DND-41 (cell line): Measurements from ENCODE around the gene EEIG1.

Experiments used
- ATAC-seq: fragments of 200-7000 bp; cut with Tn5 transposase; 3 replicates; pipeline ENCODE4 v1.9.1; 2021; ENCODE audit warnings: low read depth; ENCODE audit not compliant: insufficient read depth
- DNase-seq: peaks from one replicate; pipeline ENCODE4 v3.0.0-alpha.2; 2020
- H2AFZ ChIP-seq: 2 replicates; pipeline ENCODE4 v1.6.0; 2012; ENCODE audit warnings: low read depth, low read length
- H3K27ac ChIP-seq: 2 replicates; pipeline ENCODE4 v1.5.1; 2012; ENCODE audit warnings: low read length, inconsistent platforms
- H3K27me3 ChIP-seq: fragments of 200-600 bp; sonication (generic); 2 replicates; pipeline ENCODE4 v1.6.0; 2012; ENCODE audit warnings: low read length, mild to moderate bottlenecking, inconsistent platforms; ENCODE audit not compliant: insufficient read depth, poor library complexity
- H3K36me3 ChIP-seq: 2 replicates; pipeline ENCODE4 v1.5.1; 2012; ENCODE audit warnings: low read length, inconsistent platforms; ENCODE audit not compliant: insufficient read depth
- H3K4me1 ChIP-seq: 2 replicates; pipeline ENCODE4 v1.5.1; 2012; ENCODE audit warnings: mild to moderate bottlenecking, low read length; ENCODE audit not compliant: insufficient read depth
- H3K4me2 ChIP-seq: 2 replicates; pipeline ENCODE4 v1.6.0; 2012; ENCODE audit warnings: mild to moderate bottlenecking, moderate library complexity, low read length, inconsistent platforms; ENCODE audit not compliant: insufficient read depth
- H3K4me3 ChIP-seq, 2 experiments: fragments of 200-600 bp in 1 of 2; shearing (Covaris generic) in 1 of 2; 2 replicates each; pipeline ENCODE4 v1.5.1; 2012 to 2016; ENCODE audit warnings: inconsistent platforms in 2 of 2, low read length in 2 of 2, mild to moderate bottlenecking in 2 of 2, low read depth in 1 of 2, moderate library complexity in 1 of 2
- H3K79me2 ChIP-seq: 2 replicates; pipeline ENCODE4 v1.6.0; 2012; ENCODE audit warnings: low read length, inconsistent platforms; ENCODE audit not compliant: insufficient read depth
- H3K9ac ChIP-seq: 2 replicates; pipeline ENCODE4 v1.6.0; 2012; ENCODE audit warnings: low read depth, mild to moderate bottlenecking, inconsistent platforms, low read length, moderate library complexity
- H3K9me3 ChIP-seq: 2 replicates; pipeline ENCODE4 v1.5.1; 2012; ENCODE audit warnings: low read length, moderate library complexity, mild to moderate bottlenecking, inconsistent platforms; ENCODE audit not compliant: insufficient read depth, severe bottlenecking
- H4K20me1 ChIP-seq: 2 replicates; pipeline ENCODE4 v1.6.0; 2012; ENCODE audit warnings: low read length; ENCODE audit not compliant: insufficient read depth
- EZH2 ChIP-seq: IDR thresholded peaks from 3 replicates; pipeline ENCODE4 v1.6.1; 2012; ENCODE audit warnings: borderline replicate concordance, low read depth, mild to moderate bottlenecking, moderate library complexity, low read length, inconsistent platforms; ENCODE audit not compliant: severe bottlenecking
- TF ChIP-seq, protein P1 (sequence below): IDR thresholded peaks from 2 replicates; pipeline ENCODE4 v1.5.1; 2012; ENCODE audit warnings: borderline replicate concordance, low read length, moderate library complexity, mild to moderate bottlenecking; ENCODE audit not compliant: poor library complexity, severe bottlenecking; ENCODE audit errors: extremely low read depth

Gene EEIG1

DNA sequence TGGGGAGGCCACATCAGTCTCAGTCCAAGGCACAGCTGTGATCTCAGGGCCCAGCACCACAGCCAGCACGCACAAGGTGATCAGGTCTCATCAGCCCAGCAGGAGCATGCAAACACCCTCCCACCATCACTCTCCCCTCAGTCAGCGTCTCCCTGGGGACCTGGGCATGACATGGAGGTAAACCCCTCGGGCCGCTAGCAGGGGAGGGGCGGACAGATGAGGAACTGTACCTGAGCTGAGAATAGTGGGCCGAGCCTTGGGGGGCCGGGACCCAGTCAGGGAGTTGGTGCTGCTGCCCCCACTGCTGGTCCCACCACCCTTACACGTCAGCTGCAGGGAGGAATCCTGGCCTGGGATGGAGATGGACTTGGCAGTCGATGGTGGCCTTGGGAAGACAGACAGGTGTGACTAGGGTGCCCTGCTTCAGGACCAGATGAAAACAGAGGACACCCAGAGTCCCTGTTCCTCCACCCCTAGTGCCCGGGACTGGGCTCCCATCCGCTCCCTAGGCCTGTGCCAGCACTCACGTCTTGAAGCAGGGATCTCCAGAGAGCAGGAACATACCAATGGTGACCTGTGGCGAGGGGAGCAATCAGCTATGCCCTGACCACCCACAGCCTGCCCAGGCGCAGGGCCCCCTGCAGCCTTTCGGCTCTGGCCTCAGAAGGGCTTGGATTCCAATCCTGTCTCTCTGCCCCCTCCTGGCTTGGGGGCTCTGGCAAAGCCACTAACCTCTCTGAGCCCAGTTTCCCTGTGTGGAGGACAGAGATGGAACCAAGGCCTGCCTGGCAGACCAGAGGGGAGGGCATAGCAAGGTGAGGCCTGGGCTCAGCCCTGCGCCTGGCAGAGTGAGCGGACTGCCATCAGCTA is 32.7 kb downstream of the EEIG1 start:
- no peak overlapping the region for H3K4me2 ChIP-seq
- no peak overlapping the region for H3K9ac ChIP-seq
- no peaks in the 10 kb centered on the region for H3K9me3 ChIP-seq
- H3K79me2 ChIP-seq: no peaks in the 10 kb centered on the region
- no peak overlapping the region for H3K4me3 ChIP-seq
- TF ChIP-seq, protein P1, sequence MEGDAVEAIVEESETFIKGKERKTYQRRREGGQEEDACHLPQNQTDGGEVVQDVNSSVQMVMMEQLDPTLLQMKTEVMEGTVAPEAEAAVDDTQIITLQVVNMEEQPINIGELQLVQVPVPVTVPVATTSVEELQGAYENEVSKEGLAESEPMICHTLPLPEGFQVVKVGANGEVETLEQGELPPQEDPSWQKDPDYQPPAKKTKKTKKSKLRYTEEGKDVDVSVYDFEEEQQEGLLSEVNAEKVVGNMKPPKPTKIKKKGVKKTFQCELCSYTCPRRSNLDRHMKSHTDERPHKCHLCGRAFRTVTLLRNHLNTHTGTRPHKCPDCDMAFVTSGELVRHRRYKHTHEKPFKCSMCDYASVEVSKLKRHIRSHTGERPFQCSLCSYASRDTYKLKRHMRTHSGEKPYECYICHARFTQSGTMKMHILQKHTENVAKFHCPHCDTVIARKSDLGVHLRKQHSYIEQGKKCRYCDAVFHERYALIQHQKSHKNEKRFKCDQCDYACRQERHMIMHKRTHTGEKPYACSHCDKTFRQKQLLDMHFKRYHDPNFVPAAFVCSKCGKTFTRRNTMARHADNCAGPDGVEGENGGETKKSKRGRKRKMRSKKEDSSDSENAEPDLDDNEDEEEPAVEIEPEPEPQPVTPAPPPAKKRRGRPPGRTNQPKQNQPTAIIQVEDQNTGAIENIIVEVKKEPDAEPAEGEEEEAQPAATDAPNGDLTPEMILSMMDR: no peak
- no peak for TF ChIP-seq EZH2
- ATAC-seq (no peak), DNase-seq (no peak)
- H3K4me1 ChIP-seq: peaks cover 6% of the 10 kb centered on the region; the same call in 1 of the 2 replicates
- H3K36me3 ChIP-seq: peaks cover 13% of the 10 kb centered on the region; the same call in 1 of the 2 replicates
- H3K27ac ChIP-seq: no peak overlapping the region
- H3K27me3 ChIP-seq: no peaks in the 10 kb centered on the region
- H2AFZ ChIP-seq: no peak overlapping the region
- H4K20me1 ChIP-seq: peaks cover 5% of the 10 kb centered on the region; the same call in 1 of the 2 replicates

DNA sequence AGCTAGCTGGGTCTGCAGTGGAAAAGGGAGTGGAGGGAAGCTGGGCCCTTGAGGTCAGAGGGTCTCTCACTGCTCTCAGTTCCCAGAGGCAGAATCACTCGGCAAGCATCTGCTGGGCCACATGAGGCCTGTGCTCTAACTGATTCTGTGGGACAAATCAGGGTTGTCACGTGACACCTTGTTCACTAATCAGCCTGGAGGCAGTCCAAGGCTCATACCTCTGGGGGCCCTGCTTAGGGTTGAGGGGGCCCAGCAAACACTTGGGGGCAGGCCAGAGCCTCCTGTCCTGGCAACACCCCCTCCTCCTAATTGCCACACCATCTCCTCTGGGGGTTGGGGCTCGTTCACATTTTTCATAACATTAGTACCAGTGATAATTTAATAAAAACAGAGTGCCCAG is 34.1 kb downstream of the EEIG1 start:
- H2AFZ ChIP-seq: no peak overlapping the region
- H3K4me3 ChIP-seq: no peak overlapping the region
- peaks cover 22% of the 10 kb centered on the region; the same call in 1 of the 2 replicates for H3K36me3 ChIP-seq
- no peak overlapping the region for H3K9ac ChIP-seq
- TF ChIP-seq, protein P1: no peak
- TF ChIP-seq EZH2: no peak
- H3K79me2 ChIP-seq: no peaks in the 10 kb centered on the region
- no peak for ATAC-seq
- H3K9me3 ChIP-seq: no peaks in the 10 kb centered on the region
- peaks cover under 1% of the 10 kb centered on the region; the same call in 1 of the 2 replicates for H4K20me1 ChIP-seq
- H3K27ac ChIP-seq: no peak overlapping the region; the same call in 1 of the 2 replicates
- no peak for DNase-seq
- no peaks in the 10 kb centered on the region for H3K27me3 ChIP-seq
- H3K4me1 ChIP-seq: peaks cover 6% of the 10 kb centered on the region; the same call in 1 of the 2 replicates
- H3K4me2 ChIP-seq: no peak overlapping the region

- Histone ChIP-seq H3K9ac (no peak overlapping the region), H3K36me3 (peaks cover 22% of the 10 kb centered on the region; the same call in 1 of the 2 replicates), H4K20me1 (no peaks in the 10 kb centered on the region; the same call in 1 of the 2 replicates), H3K9me3 (no peaks in the 10 kb centered on the region), H3K27ac (no peak overlapping the region), H2AFZ (no peak overlapping the region), H3K79me2 (no peaks in the 10 kb centered on the region), H3K4me3 (no peak overlapping the region), H3K27me3 (no peaks in the 10 kb centered on the region), H3K4me1 (peaks cover 6% of the 10 kb centered on the region; the same call in 1 of the 2 replicates), H3K4me2 (no peak overlapping the region)
- no peak for ATAC-seq
- TF ChIP-seq EZH2: no peak
- TF ChIP-seq, protein P1: no peak
- no peak for DNase-seq
Observed at GRCh38 chr9:127945942-127946341, 34.8 kb downstream of the EEIG1 start.
